ENCODE measurements around the gene EPHA4.

DNA sequence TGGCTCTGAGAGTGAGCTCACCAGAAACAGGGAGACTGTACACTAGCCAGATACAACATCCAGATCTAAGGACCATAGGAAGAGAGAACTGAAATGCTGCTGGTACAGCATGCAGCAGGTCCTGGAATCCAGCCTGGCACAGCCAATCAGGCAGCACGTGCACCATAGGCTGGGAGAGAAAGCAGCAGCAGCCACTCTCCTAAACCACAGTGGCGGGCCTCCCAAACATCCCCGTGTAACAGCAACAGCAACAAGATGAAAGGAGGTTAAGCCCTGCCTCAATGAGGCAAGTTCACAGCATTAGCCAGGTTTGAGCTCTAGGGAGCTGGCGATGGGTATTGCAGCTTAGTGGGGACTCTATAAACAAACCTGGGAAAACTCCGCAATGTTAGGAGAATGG, 192.0 kb downstream of the EPHA4 start:
- TF ChIP-seq CTCF (IDR thresholded peaks at IDR 0.05) (no peak), POLR2A (IDR thresholded peaks at IDR 0.05) (no peak)
